GM12878 (cell line): ENCODE measurements around the gene PLD4. TPM values are rescaled to one million over a fixed set of nuclear protein-coding genes. Genes with fewer than 3 reads are reported as not detected.

ENCODE experiments used
- ATAC-seq: fragments of 200-7000 bp; cut with Tn5 transposase; 3 replicates; pipeline ENCODE4 v1.9.1; 2020; ENCODE audit warnings: mild to moderate bottlenecking, moderate library complexity
- BruUV-seq: library from RNA; stranded (reverse); fragments of 400-500 nt; replicated peaks from 2 replicates; lab custom pipeline; 2021; lab: Mats Ljungman, UMichigan
- CTCF ChIA-PET: fragments of 300-600 bp; sonication (Branson Sonifier 250); formaldehyde crosslinking; extraction: SDS; loops from one replicate; lab custom pipeline; 2021; ENCODE audit warnings: inconsistent platforms; lab: Yijun Ruan, JAX
- POLR2A ChIA-PET: fragments of 350-600 bp; formaldehyde crosslinking; extraction: SDS; loops from one replicate; lab custom pipeline; 2021; ENCODE audit warnings: inconsistent platforms; lab: Charles Lee
- RAD21 ChIA-PET: fragments of 300-600 bp; sonication (Branson Sonifier 250); formaldehyde crosslinking; loops from one replicate; lab custom pipeline; 2023; ENCODE audit warnings: antibody characterized with exemption; ENCODE audit not compliant: unreplicated experiment; lab: Charles Lee
- SMC1A ChIA-PET: fragments of 300-600 bp; sonication (Branson Sonifier 250); formaldehyde crosslinking; loops from one replicate; lab custom pipeline; 2023; ENCODE audit not compliant: unreplicated experiment, uncharacterized antibody; lab: Charles Lee
- DNase-seq: peaks from one replicate; pipeline ENCODE4 v3.0.0-alpha.2; 2011; ENCODE audit warnings: low read depth, low spot score
- FAIRE-seq: peaks from 3 replicates; lab custom pipeline; 2011; peaks lifted over from hg19 to GRCh38; lab: Jason Lieb, UNC
- H2AFZ ChIP-seq: 2 replicates; pipeline ENCODE4 v1.6.0; 2011; ENCODE audit warnings: low read depth, low read length, control low read depth; ENCODE audit not compliant: control insufficient read depth
- H3K27ac ChIP-seq: 2 replicates; pipeline ENCODE4 v1.5.1; 2011; ENCODE audit warnings: control low read depth; ENCODE audit not compliant: control insufficient read depth, insufficient read depth
- H3K27me3 ChIP-seq, 2 experiments: replicated peaks in 1 of 2; 2 replicates each; pipeline versions ENCODE4 v1.6.0 to v1.6.1; 2011; ENCODE audit warnings: low read length in 1 of 2; ENCODE audit not compliant: control insufficient read depth in 2 of 2, insufficient read depth in 2 of 2
- H3K36me3 ChIP-seq, 2 experiments: 2 replicates each; pipeline ENCODE4 v1.5.1; 2011; ENCODE audit warnings: low read length in 1 of 2; ENCODE audit not compliant: control insufficient read depth in 2 of 2, insufficient read depth in 2 of 2
- H3K4me1 ChIP-seq: 2 replicates; pipeline ENCODE4 v1.6.1; 2011; ENCODE audit warnings: mild to moderate bottlenecking, low read length, moderate library complexity, mixed read lengths; ENCODE audit not compliant: control insufficient read depth, insufficient read depth
- H3K4me2 ChIP-seq: 2 replicates; pipeline ENCODE4 v1.6.0; 2011; ENCODE audit warnings: control low read depth; ENCODE audit not compliant: control insufficient read depth, insufficient read depth
- H3K4me3 ChIP-seq: fragments of 200-600 bp; sonication (generic); 2 replicates; pipeline ENCODE4 v1.5.1; 2016
- H3K79me2 ChIP-seq: 2 replicates; pipeline ENCODE4 v1.6.0; 2011; ENCODE audit warnings: low read length; ENCODE audit not compliant: control insufficient read depth, insufficient read depth
- H3K9ac ChIP-seq: 2 replicates; pipeline ENCODE4 v1.8.0; 2011; ENCODE audit warnings: low read length, control low read depth, mixed read lengths; ENCODE audit not compliant: control insufficient read depth, insufficient read depth
- H3K9me3 ChIP-seq: replicated peaks from 3 replicates; pipeline ENCODE4 v1.5.1; 2011; ENCODE audit warnings: mild to moderate bottlenecking, low read length; ENCODE audit not compliant: control insufficient read depth, insufficient read depth
- H4K20me1 ChIP-seq: 2 replicates; pipeline ENCODE4 v1.6.0; 2011; ENCODE audit not compliant: control insufficient read depth, insufficient read depth
- BCL11A ChIP-seq: IDR thresholded peaks from 2 replicates; pipeline ENCODE4 v1.6.1; 2011; ENCODE audit warnings: low read depth, low read length
- BRCA1 ChIP-seq: IDR thresholded peaks from 2 replicates; pipeline ENCODE4 v1.6.1; 2011; ENCODE audit warnings: low read depth, low read length, improper control_type of control experiment
- MLLT1 ChIP-seq: fragments of 450-650 bp; IDR thresholded peaks from 2 replicates; pipeline ENCODE4 v1.6.1; 2016; ENCODE audit warnings: mild to moderate bottlenecking
- MXI1 ChIP-seq: fragments of 150-350 bp; IDR thresholded peaks from 2 replicates; pipeline ENCODE4 v1.6.1; 2011; ENCODE audit warnings: low read depth, mild to moderate bottlenecking, inconsistent platforms, low read length, improper control_type of control experiment
- NR2C1 ChIP-seq: fragments of 450-650 bp; IDR thresholded peaks from 2 replicates; pipeline ENCODE4 v1.6.1; 2017; ENCODE audit warnings: antibody characterized with exemption, mild to moderate bottlenecking, moderate library complexity
- SPI1 ChIP-seq: IDR thresholded peaks from 2 replicates; pipeline ENCODE4 v1.6.1; 2011; ENCODE audit warnings: low read depth, mild to moderate bottlenecking, low read length, moderate library complexity, borderline replicate concordance; ENCODE audit not compliant: insufficient read depth
- TBL1XR1 ChIP-seq: IDR thresholded peaks from 2 replicates; pipeline ENCODE4 v1.6.1; 2012; ENCODE audit warnings: low read depth, low read length, improper control_type of control experiment
- TCF12 ChIP-seq: IDR thresholded peaks from 2 replicates; pipeline ENCODE4 v1.6.1; 2011; ENCODE audit warnings: low read depth, mild to moderate bottlenecking, low read length
- TCF7 ChIP-seq: IDR thresholded peaks from 2 replicates; pipeline ENCODE4 v1.6.1; 2014; ENCODE audit warnings: antibody characterized with exemption, borderline replicate concordance
- ZBED1 ChIP-seq: IDR thresholded peaks from 2 replicates; pipeline ENCODE4 v1.6.1; 2016; ENCODE audit warnings: borderline replicate concordance
- ZBTB40 ChIP-seq: fragments of 450-650 bp; IDR thresholded peaks from 2 replicates; pipeline ENCODE4 v1.6.1; 2016; ENCODE audit warnings: mild to moderate bottlenecking, moderate library complexity, borderline replicate concordance
- whole genome bisulfite sequencing: methylation state at CpG from one replicate; pipeline ENCODE4 v1.1.6; 2016; ENCODE audit warnings: low lambda C conversion rate; ENCODE audit not compliant: insufficient replicate concordance, insufficient coverage; ENCODE audit errors: missing lambda C conversion rate; 5-methylcytosine and 5-hydroxymethylcytosine counted together
- in situ Hi-C: fragments of 300-500 bp; cut with MboI; formaldehyde crosslinking; loops from 9 replicates; pipeline ENCODE4 v1.14.3; 2018; ENCODE audit warnings: mixed read lengths
- intact Hi-C: fragments of 100-400 bp; cut with micrococcal nuclease; formaldehyde crosslinking; loops from one replicate; pipeline ENCODE4 v1.14.2; 2022; ENCODE audit not compliant: unreplicated experiment
- polyA plus RNA-seq, 11 experiments: library from polyadenylated mRNA; depleted of rRNA in 4 of 11; unstranded in 6 of 11; stranded (reverse) in 5 of 11; fragments of >200 nt; fragmentation: Nextera tagmentation in 4 of 11; fragmentation: Illumina TruSeq in 1 of 11; extraction: Ambion mirVana in 4 of 11; extraction: Trizol in 1 of 11; gene quantifications; 1 replicate in 1 of 11; 2 replicates in 10 of 11; pipeline versions ENCODE4 v1.2.1 to v1.2.3, GENCODE V29; 2011 to 2016; ENCODE audit warnings: inconsistent platforms in 2 of 11, missing spikeins in 2 of 11, low read depth in 1 of 11
- total RNA-seq, 4 experiments: library from RNA; depleted of rRNA in 3 of 4; stranded (reverse); fragments of >200 nt in 3 of 4; fragmentation: Illumina TruSeq in 1 of 4; extraction: Trizol in 1 of 4; gene quantifications; 2 replicates each; pipeline versions ENCODE4 v1.2.1 to v1.2.3, GENCODE V29; 2013 to 2021

The PLD4 gene
- total and polyA plus RNA-seq, 10 of the 15 experiments (the other 5 are each of a cell fraction or from before 2014, with no cell fraction given): 0.20 to 57.7 (median 9.9) TPM

GRCh38 chr14:104898870-104899510, 25.7 kb upstream of the PLD4 start:
- Histone ChIP-seq H3K27me3 (peaks cover 2 to 3% of the 10 kb centered on the region in 2 experiments; a peak in 2 of 4 replicates), H4K20me1 (no peaks in the 10 kb centered on the region), H2AFZ (no peak overlapping the region), H3K9me3 (peaks cover 7% of the 10 kb centered on the region), H3K36me3 (no peaks in the 10 kb centered on the region), H3K27ac (no peak overlapping the region), H3K9ac (no peak overlapping the region), H3K4me1 (peaks cover 3% of the 10 kb centered on the region), H3K79me2 (no peaks in the 10 kb centered on the region), H3K4me3 (no peak overlapping the region), H3K4me2 (no peak overlapping the region)
- WGBS: 68% methylated on average over 24 of the region's 24 CpGs
- intact Hi-C loops: loop anchor here (5.0 to 10.0 kb wide), 3 partner anchors 33 to 148 kb away; partner anchors contain the start of gene AHNAK2
- SMC1A ChIA-PET: interaction anchor here (1.3 kb wide), 1 partner anchor 76 kb away, joined by 3 read pairs; no protein-coding TSS in a partner anchor
- CTCF ChIA-PET: interaction anchor here (0.9 to 1.5 kb wide), 6 partner anchors 23 to 146 kb away, joined by 3 to 5 read pairs (median 3); partner anchors contain the start of gene PLD4
- ATAC-seq (no peak), FAIRE-seq (no peak), DNase-seq (no peak)
- RAD21 ChIA-PET: interaction anchor here (0.9 to 1.4 kb wide), 2 partner anchors 30 to 34 kb away, joined by 3 read pairs; no protein-coding TSS in a partner anchor
- in situ Hi-C loops: loop anchor here (10.0 kb wide), 1 partner anchor 146 kb away; no protein-coding TSS in a partner anchor
- POLR2A ChIA-PET: no interaction called here
- TF ChIP-seq MXI1: no peak
- no peak for TF ChIP-seq BRCA1
- no peak for TF ChIP-seq TBL1XR1
- TF ChIP-seq TCF7: no peak
- TF ChIP-seq ZBED1: no peak
- TF ChIP-seq BCL11A: no peak
- no peak for TF ChIP-seq NR2C1
- TF ChIP-seq ZBTB40: no peak
- TF ChIP-seq TCF12: no peak
- no peak for TF ChIP-seq MLLT1
- TF ChIP-seq SPI1: no peak
- BruUV-seq: no TSS peak
